CD4-positive, CD25-positive, alpha-beta regulatory T cell (primary cell): ENCODE data around the gene PI4KB. TPM values are rescaled to one million over a fixed set of nuclear protein-coding genes. Genes with fewer than 3 reads are reported as not detected.

Experiments
- ATAC-seq, 2 donors: fragments of 150-1000 bp; cut with Tn5 transposase; one replicate each; pipeline ENCODE4 v1.10.0; 2021; ENCODE audit warnings: low read depth in 2 of 2, moderate number of reproducible peaks in 2 of 2, moderate library complexity in 1 of 2
- DNase-seq, 3 donors: peaks; one replicate each; pipeline versions ENCODE4 v3.0.0 to v3.0.0-alpha.2; 2012 to 2022; ENCODE audit warnings: mixed read lengths in 1 of 3
- H3K27ac ChIP-seq: one replicate; pipeline ENCODE4 v1.7.0; 2013; ENCODE audit warnings: mild to moderate bottlenecking, low read length; ENCODE audit not compliant: insufficient read depth, poor library complexity, severe bottlenecking
- H3K27me3 ChIP-seq: one replicate; pipeline ENCODE4 v1.7.0; 2013; ENCODE audit warnings: low read length; ENCODE audit not compliant: control insufficient read depth, insufficient read depth
- H3K36me3 ChIP-seq: one replicate; pipeline ENCODE4 v1.7.0; 2013; ENCODE audit warnings: mild to moderate bottlenecking, low read length, moderate library complexity; ENCODE audit not compliant: control insufficient read depth, insufficient read depth
- H3K4me1 ChIP-seq: 2 replicates; pipeline ENCODE4 v1.7.0; 2013; ENCODE audit warnings: mild to moderate bottlenecking, low read length; ENCODE audit not compliant: insufficient read depth, control insufficient read depth, poor library complexity, severe bottlenecking
- H3K4me3 ChIP-seq: one replicate; pipeline ENCODE4 v1.7.0; 2013; ENCODE audit warnings: low read depth, mild to moderate bottlenecking, low read length, moderate library complexity
- H3K9me3 ChIP-seq, 2 experiments: 1 replicate in 1 of 2; 2 replicates in 1 of 2; pipeline ENCODE4 v1.7.0; 2013; ENCODE audit warnings: low read length in 2 of 2, mild to moderate bottlenecking in 1 of 2, moderate library complexity in 1 of 2; ENCODE audit not compliant: control insufficient read depth in 2 of 2
- H3K27ac Mint-ChIP-seq, 3 donors: one replicate each; pipeline ENCODE4 v1.8.0; 2020 to 2022; ENCODE audit warnings: mild to moderate bottlenecking in 3 of 3, mixed read lengths in 3 of 3, moderate library complexity in 2 of 3
- H3K27me3 Mint-ChIP-seq: one replicate; pipeline ENCODE4 v1.8.0; 2022; ENCODE audit warnings: mild to moderate bottlenecking, mixed read lengths
- H3K36me3 Mint-ChIP-seq: one replicate; pipeline ENCODE4 v1.8.0; 2020; ENCODE audit warnings: mixed read lengths
- H3K4me1 Mint-ChIP-seq, 4 donors: one replicate each; pipeline ENCODE4 v1.8.0; 2020 to 2022; ENCODE audit warnings: mixed read lengths in 4 of 4, mild to moderate bottlenecking in 1 of 4
- H3K4me3 Mint-ChIP-seq, 4 donors: one replicate each; pipeline ENCODE4 v1.8.0; 2020 to 2022; ENCODE audit warnings: mild to moderate bottlenecking in 4 of 4, mixed read lengths in 4 of 4, moderate library complexity in 3 of 4
- H3K9me3 Mint-ChIP-seq, 7 donors: one replicate each; pipeline ENCODE4 v1.8.0; 2020 to 2022; ENCODE audit warnings: mixed read lengths in 7 of 7, mild to moderate bottlenecking in 3 of 7, moderate library complexity in 2 of 7
- polyA plus RNA-seq, 4 donors: library from polyadenylated mRNA; unstranded; fragments of 300-500 nt; fragmentation: Illumina TruSeq; gene quantifications; one replicate each; pipeline ENCODE4 v1.2.3, GENCODE V29; 2021
- total RNA-seq: library from RNA; stranded (reverse); gene quantifications from one replicate; pipeline ENCODE4 v1.2.3, GENCODE V29; 2022

Gene PI4KB
- total and polyA plus RNA-seq, 5 donors from 2014 or later, result 48.4 to 73.5 (median 54.8) TPM

DNA sequence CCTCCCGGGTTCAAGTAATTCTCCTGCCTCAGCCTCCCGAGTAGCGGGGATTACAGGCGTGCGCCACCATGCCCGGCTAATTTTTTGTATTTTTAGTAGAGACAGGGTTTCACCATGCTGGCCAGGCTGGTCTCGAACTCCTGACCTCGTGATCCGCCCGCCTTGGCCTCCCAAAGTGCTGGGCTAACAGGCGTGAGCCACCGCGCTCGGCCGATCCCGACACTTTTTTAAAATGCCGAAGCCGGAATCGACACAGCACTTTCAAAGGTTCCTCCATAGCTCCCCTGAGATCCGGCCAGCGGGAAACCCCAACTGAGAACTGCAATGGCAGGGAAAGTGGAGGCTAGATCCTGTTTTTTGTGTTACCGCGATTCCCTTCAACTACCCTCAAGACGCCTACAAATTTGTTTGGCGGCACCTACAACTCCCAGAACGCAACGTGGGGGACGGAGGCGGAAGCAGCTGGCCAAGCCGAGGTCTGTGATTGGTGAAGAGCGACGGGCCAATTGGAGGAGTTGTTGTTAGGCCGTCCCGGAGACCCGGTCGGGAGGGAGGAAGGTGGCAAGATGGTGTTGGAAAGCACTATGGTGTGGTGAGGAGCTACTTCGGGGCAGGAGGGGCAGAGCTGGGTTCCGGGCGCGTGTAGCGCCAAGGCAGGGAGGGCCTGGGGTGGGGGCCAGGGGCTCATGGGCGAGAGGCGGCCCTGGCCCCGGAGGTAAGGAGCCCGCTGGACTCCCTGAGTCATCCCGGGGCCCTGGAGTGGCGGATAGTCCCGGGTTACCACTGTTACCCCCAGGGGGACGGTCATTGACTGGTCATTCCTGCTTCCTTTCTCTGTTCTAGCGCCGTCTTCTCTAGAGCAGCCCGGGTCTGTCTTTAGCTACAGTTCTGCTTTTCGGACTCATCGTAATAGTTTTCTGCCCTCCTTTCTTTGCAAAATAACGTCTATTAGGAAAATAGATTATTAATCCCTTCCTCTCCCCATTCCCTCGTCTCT, 72.7 kb downstream of the PI4KB start, which contains the start of gene PSMD4:
TSS of gene PSMD4 (plus strand) at position 518 of the 997 bp plus-strand sequence. CDS start at position 567, 49 bp downstream.
- ATAC-seq (peak; percentile 94 to 95), DNase-seq (peak; percentile 90 to 98 (median 94))
- H3K36me3 Mint-ChIP-seq, result peaks cover 2% of the 10 kb centered on the region
- H3K9me3 ChIP-seq, result no peaks in the 10 kb centered on the region
- H3K27ac Mint-ChIP-seq, result peak within 1 kb of the TSS; percentile 93 to 98 (median 98)
- H3K4me1 ChIP-seq, result peaks cover 9% of the 10 kb centered on the region
- peak within 1 kb of the TSS; percentile 93 to 99 (median 98) for H3K4me3 Mint-ChIP-seq
- no peaks in the 10 kb centered on the region for H3K36me3 ChIP-seq
- peak within 1 kb of the TSS; percentile 97 for H3K4me3 ChIP-seq
- H3K27ac ChIP-seq, result peak within 1 kb of the TSS; percentile 78
- no peaks in the 10 kb centered on the region for H3K27me3 ChIP-seq
- peaks cover 6% of the 10 kb centered on the region for H3K27me3 Mint-ChIP-seq
- peaks cover 0 to 2% (median 0%) of the 10 kb centered on the region in 7 donors for H3K9me3 Mint-ChIP-seq
- peaks cover 21 to 42% (median 34%) of the 10 kb centered on the region in 4 donors for H3K4me1 Mint-ChIP-seq

DNA sequence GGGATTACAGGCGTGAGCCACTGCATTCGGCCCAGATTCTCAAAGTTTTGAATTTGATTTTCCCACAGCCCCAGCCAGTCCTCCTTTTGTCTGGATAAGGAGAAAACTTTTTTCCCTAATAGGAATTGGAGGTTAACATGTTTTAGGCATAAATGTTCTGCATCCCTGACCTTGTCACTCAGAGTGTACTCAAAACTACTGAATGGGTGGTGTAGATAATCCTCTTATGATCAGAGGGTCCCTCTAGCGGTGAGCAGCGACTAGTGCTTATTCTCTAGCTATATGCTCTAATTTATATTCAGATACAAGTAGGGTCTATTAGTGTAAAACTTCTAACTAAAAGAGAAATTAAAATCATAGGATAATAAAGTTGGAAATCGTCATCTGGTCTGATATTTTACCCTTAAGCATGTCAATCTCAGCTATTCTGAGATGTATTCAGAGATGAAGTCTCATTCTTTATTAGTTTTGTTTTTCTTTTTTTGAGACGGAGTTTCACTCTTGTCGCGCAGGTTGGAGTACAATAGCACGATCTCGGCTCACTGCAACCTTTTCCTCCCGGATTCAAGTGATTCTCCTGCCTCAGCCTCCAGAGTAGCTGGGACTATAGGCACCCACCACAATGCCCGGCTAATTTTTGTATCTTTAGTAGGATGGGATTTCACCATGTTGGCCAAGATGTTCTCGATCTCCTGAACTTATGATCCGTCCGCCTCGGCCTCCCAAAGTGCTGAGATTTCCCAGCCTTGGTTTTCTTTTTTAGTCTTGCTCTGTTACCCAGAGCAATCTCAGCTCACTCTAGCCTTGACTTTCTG, 75.4 kb downstream of the PI4KB start:
- H3K27me3 Mint-ChIP-seq, result peaks cover 6% of the 10 kb centered on the region
- DNase-seq (peak; percentile 49 to 88 (median 73)), ATAC-seq (peak; percentile 55 to 63)
- Histone ChIP-seq H3K4me1 (peaks cover 9% of the 10 kb centered on the region), H3K9me3 (no peaks in the 10 kb centered on the region), H3K27ac (no peak overlapping the region), H3K36me3 (peaks cover 17% of the 10 kb centered on the region), H3K27me3 (no peaks in the 10 kb centered on the region), H3K4me3 (no peak overlapping the region)
- peaks cover 16 to 28% (median 21%) of the 10 kb centered on the region in 4 donors for H3K4me1 Mint-ChIP-seq
- H3K4me3 Mint-ChIP-seq, result peak overlapping the region in 2 of 4 donors; percentile 18 to 92
- H3K9me3 Mint-ChIP-seq, result peaks cover 0 to 2% (median 0%) of the 10 kb centered on the region in 7 donors
- peaks cover 21% of the 10 kb centered on the region for H3K36me3 Mint-ChIP-seq
- no peak overlapping the region for H3K27ac Mint-ChIP-seq

DNA sequence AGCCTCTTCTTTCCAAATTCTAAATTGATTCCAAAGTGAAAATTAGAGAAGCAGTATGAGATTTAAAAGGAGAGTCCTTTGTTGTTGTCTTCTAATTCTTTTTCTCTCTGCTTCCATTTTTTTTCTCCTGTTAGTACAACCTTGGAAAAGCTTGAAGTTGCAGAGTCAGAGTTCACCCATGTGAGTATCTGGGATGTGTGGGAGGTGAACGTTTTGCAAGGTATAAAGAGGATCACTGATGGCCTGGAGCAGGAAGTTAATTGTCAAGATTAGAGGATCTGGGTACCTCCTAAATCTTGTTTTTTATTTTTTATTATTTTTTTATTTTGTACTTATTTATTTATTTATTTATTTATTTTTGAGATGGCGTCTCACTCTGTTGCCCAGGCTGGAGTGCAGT, 80.4 kb downstream of the PI4KB start:
- Histone ChIP-seq H3K27me3 (no peaks in the 10 kb centered on the region), H3K4me3 (no peak overlapping the region), H3K4me1 (no peaks in the 10 kb centered on the region), H3K9me3 (no peaks in the 10 kb centered on the region), H3K27ac (no peak overlapping the region), H3K36me3 (peaks cover 52% of the 10 kb centered on the region)
- H3K4me1 Mint-ChIP-seq, result peaks cover 2 to 5% (median 3%) of the 10 kb centered on the region in 4 donors
- H3K27me3 Mint-ChIP-seq, result no peaks in the 10 kb centered on the region
- H3K4me3 Mint-ChIP-seq, result no peak overlapping the region
- H3K9me3 Mint-ChIP-seq, result no peaks in the 10 kb centered on the region
- no peak for DNase-seq
- H3K27ac Mint-ChIP-seq, result no peak overlapping the region
- no peak for ATAC-seq
- H3K36me3 Mint-ChIP-seq, result peaks cover 50% of the 10 kb centered on the region

DNA sequence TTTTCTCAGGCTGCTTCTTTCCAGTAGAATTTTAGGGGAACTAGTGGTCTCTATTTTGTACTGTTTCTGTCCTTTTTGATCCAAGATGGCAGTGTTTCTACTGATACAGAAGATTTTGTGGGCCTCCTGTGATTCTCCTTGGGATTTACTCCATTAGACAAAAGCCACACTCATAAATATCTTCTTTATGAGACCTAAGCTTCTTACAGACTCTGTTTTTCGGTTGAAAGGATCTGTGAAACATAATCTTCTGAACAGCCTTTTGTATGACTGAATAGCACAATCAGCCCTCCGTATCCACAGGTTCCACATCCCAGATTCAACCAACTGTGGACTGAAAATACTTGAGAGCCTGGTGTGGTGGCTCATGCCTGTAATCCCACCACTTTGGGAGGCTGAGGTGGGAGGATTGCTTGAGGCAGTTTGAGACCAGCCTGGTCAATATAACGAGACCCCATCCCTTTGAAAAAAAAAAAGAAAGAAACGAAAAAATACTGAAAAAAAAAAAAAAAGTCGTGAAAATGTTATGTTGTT, 83.5 kb downstream of the PI4KB start:
- Histone ChIP-seq H3K4me3 (no peak overlapping the region), H3K9me3 (no peaks in the 10 kb centered on the region), H3K27me3 (no peaks in the 10 kb centered on the region), H3K4me1 (no peaks in the 10 kb centered on the region), H3K36me3 (peaks cover 72% of the 10 kb centered on the region), H3K27ac (no peak overlapping the region)
- H3K36me3 Mint-ChIP-seq, result peaks cover 53% of the 10 kb centered on the region
- H3K9me3 Mint-ChIP-seq, result no peaks in the 10 kb centered on the region
- H3K27ac Mint-ChIP-seq, result peak overlapping the region in 1 of 3 donors; percentile 26
- H3K4me3 Mint-ChIP-seq, result no peak overlapping the region
- no peaks in the 10 kb centered on the region for H3K27me3 Mint-ChIP-seq
- DNase-seq (no peak), ATAC-seq (no peak)
- no peaks in the 10 kb centered on the region for H3K4me1 Mint-ChIP-seq

DNA sequence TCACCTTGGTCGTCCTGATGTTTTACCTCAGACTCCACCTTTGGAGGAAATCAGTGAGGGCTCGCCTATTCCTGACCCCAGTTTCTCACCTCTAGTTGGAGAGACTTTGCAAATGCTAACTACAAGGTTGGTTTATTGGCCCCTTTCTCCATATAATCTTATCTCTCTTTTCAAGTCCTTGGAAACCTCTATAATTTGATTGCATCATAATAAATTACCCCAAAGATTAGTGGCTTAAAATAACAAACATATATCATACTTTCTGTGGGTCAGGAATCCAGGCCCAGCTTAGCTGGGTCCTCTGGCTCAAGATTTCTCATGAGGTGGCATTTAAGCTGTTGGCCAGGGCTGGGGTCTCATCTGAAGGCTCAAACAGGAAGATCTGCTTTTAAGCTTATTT, 84.8 kb downstream of the PI4KB start:
- no peaks in the 10 kb centered on the region for H3K27me3 Mint-ChIP-seq
- Histone ChIP-seq H3K27ac (no peak overlapping the region), H3K4me3 (no peak overlapping the region), H3K9me3 (no peaks in the 10 kb centered on the region), H3K4me1 (no peaks in the 10 kb centered on the region), H3K36me3 (peaks cover 71% of the 10 kb centered on the region), H3K27me3 (no peaks in the 10 kb centered on the region)
- peaks cover 51% of the 10 kb centered on the region for H3K36me3 Mint-ChIP-seq
- no peaks in the 10 kb centered on the region for H3K9me3 Mint-ChIP-seq
- no peak overlapping the region for H3K4me3 Mint-ChIP-seq
- DNase-seq (no peak), ATAC-seq (no peak)
- peak overlapping the region in 1 of 3 donors; percentile 33 for H3K27ac Mint-ChIP-seq
- H3K4me1 Mint-ChIP-seq, result no peaks in the 10 kb centered on the region

Other genes starting within 250 kb of the PI4KB start
- gene SEMA6C, start 180.8 kb downstream of the PI4KB start, total RNA-seq, result 7.2 TPM
- under 1 TPM; 0.63 to 0.76 (median 0.73) TPM for gene SEMA6C, start 180.8 kb downstream of the PI4KB start, polyA plus RNA-seq
- gene TNFAIP8L2, start 170.8 kb downstream of the PI4KB start, total RNA-seq, result 4.3 TPM
- 10 to 100 TPM; 32.9 to 62.5 (median 47.2) TPM for gene TNFAIP8L2, start 170.8 kb downstream of the PI4KB start, polyA plus RNA-seq
- 0.54 TPM for gene LYSMD1, start 161.5 kb downstream of the PI4KB start, total RNA-seq
- under 1 TPM in 3 of 4 donors, not detected in 1; 0.14 to 0.18 (median 0.14) TPM for gene LYSMD1, start 161.5 kb downstream of the PI4KB start, polyA plus RNA-seq
- gene SCNM1, start 161.3 kb downstream of the PI4KB start, total RNA-seq, result 51.0 TPM
- gene SCNM1, start 161.3 kb downstream of the PI4KB start, polyA plus RNA-seq, result 100 to 1,000 TPM in 1 of 4 donors, 10 to 100 TPM in 3; 74.3 to 104 (median 90.5) TPM
- gene TMOD4, start 151.4 kb downstream of the PI4KB start, total RNA-seq, result 3.3 TPM
- not detected for gene TMOD4, start 151.4 kb downstream of the PI4KB start, polyA plus RNA-seq
- 41.8 TPM for gene VPS72, start 137.2 kb downstream of the PI4KB start, total RNA-seq
- 100 to 1,000 TPM in 1 of 4 donors, 10 to 100 TPM in 3; 83.0 to 101 (median 95.0) TPM for gene VPS72, start 137.2 kb downstream of the PI4KB start, polyA plus RNA-seq
- 60.3 TPM for gene PIP5K1A, start 128.9 kb downstream of the PI4KB start, total RNA-seq
- 10 to 100 TPM; 12.0 to 17.5 (median 15.1) TPM for gene PIP5K1A, start 128.9 kb downstream of the PI4KB start, polyA plus RNA-seq
- gene PSMD4, start 72.7 kb downstream of the PI4KB start, total RNA-seq, result 91.6 TPM
- gene PSMD4, start 72.7 kb downstream of the PI4KB start, polyA plus RNA-seq, result 100 to 1,000 TPM; 242 to 392 (median 297) TPM
- gene ZNF687, start 45.1 kb downstream of the PI4KB start, total RNA-seq, result 31.9 TPM
- gene ZNF687, start 45.1 kb downstream of the PI4KB start, polyA plus RNA-seq, result 1 to 10 TPM in 3 of 4 donors, under 1 TPM in 1; 0.46 to 1.9 (median 1.4) TPM
- 105 TPM for gene RFX5, start 19.8 kb upstream of the PI4KB start, total RNA-seq
- gene RFX5, start 19.8 kb upstream of the PI4KB start, polyA plus RNA-seq, result 10 to 100 TPM; 28.8 to 35.9 (median 35.2) TPM
- gene SELENBP1, start 45.3 kb upstream of the PI4KB start, total RNA-seq, result not detected
- not detected for gene SELENBP1, start 45.3 kb upstream of the PI4KB start, polyA plus RNA-seq
- gene PSMB4, start 72.2 kb upstream of the PI4KB start, total RNA-seq, result 344 TPM
- 10 to 100 TPM; 79.4 to 99.1 (median 91.0) TPM for gene PSMB4, start 72.2 kb upstream of the PI4KB start, polyA plus RNA-seq
- 141 TPM for gene POGZ, start 132.1 kb upstream of the PI4KB start, total RNA-seq
- 10 to 100 TPM in 1 of 4 donors, 1 to 10 TPM in 3; 5.2 to 10.0 (median 5.9) TPM for gene POGZ, start 132.1 kb upstream of the PI4KB start, polyA plus RNA-seq
- 0.37 TPM for gene CGN, start 184.0 kb upstream of the PI4KB start, total RNA-seq
- 1 to 10 TPM in 1 of 4 donors, under 1 TPM in 1, not detected in 2; 0.37 to 1.2 TPM for gene CGN, start 184.0 kb upstream of the PI4KB start, polyA plus RNA-seq
- gene TUFT1, start 212.9 kb upstream of the PI4KB start, total RNA-seq, result 13.6 TPM
- 10 to 100 TPM; 10.2 to 13.6 (median 12.1) TPM for gene TUFT1, start 212.9 kb upstream of the PI4KB start, polyA plus RNA-seq